CD4-positive, alpha-beta T cell treated with Interleukin-2 at 100 ng/mL for 4 hours (primary cell): ENCODE measurements around the gene ANKRD16.
"Not testable (repeated sequence)": the region's sequence is repeated elsewhere in the genome, so short reads cannot be mapped to it uniquely, and the experiment has no call there.

Source experiments
- DNase-seq: peaks from one replicate; pipeline ENCODE4 v3.0.0-alpha.2; 2020; ENCODE audit warnings: low spot score

The ANKRD16 gene

DNA sequence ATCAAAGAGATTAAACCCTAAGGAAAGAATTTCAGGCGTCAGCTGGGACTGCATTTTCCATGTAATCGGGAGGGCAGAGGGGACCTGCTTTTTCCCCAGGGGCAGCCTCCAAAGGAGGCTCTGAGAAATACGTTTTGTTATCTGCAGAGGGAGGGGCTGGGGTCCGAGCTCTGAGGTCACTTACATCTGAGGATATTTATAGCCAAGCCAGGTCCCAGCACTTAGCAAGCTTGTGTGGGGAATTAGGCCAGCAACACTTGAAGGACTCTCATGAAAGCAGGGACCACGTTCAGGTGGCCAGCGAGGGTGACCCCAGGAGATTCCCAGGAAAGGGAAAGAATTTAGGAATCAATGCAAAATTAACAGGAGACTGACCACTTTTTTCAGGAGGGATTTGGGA lies 55.9 kb downstream of the ANKRD16 start:
- no peak for DNase-seq

- no peak for DNase-seq
These were observed 56.7 kb downstream of the ANKRD16 start for GRCh38 chr10:5832946-5833345.

- no peak for DNase-seq
These were observed 58.3 kb downstream of the ANKRD16 start for GRCh38 chr10:5831446-5831782.

- no peak for DNase-seq
These were observed 58.9 kb downstream of the ANKRD16 start for GRCh38 chr10:5830629-5831445.

GRCh38 chr10:5829267-5829666 lies 60.4 kb downstream of the ANKRD16 start:
- DNase-seq = no peak

- DNase-seq = no peak
These were observed 61.0 kb downstream of the ANKRD16 start for GRCh38 chr10:5828725-5829124.

DNA sequence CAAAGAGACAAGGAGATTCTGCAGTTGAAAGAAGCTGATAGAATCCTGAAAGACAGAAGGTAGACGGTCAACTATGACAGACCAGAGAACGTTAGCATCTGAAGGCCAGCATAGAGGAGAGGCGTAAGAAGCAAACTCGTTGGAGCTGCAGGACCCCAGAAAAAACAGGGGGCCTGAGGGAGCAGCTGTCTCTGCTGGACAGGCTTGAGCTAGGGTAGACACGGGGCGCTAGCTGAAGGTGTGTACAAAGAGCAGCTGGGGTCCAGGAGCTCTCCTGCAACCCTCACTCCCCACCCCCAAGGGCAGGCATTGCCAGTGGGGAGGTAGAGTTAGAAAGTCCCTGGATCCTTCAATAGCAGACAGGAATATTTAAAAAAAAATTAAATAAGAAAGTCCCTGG lies 61.9 kb downstream of the ANKRD16 start:
- no peak for DNase-seq

DNA sequence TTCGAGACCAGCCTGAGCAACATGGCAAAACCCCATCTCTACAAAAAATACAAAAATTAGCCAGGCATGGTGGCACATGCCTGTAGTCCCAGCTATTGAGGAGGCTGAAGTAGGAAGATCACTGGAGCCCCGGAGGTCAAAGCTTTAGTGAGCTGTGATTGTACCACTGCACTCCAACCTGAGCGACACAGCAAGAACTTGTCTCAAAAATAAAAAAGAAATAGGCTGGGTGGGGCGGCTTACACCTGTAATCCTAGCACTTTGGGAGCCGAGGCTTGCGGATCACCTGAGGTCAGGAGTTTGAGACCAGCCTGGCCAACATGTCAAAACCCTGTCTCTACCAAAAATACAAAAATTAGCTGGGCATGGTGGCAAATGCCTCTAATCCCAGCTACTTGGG lies 63.2 kb downstream of the ANKRD16 start:
- DNase-seq = not testable (repeated sequence)

- no peak for DNase-seq
These were observed 70.8 kb downstream of the ANKRD16 start for GRCh38 chr10:5818894-5819293.

DNA sequence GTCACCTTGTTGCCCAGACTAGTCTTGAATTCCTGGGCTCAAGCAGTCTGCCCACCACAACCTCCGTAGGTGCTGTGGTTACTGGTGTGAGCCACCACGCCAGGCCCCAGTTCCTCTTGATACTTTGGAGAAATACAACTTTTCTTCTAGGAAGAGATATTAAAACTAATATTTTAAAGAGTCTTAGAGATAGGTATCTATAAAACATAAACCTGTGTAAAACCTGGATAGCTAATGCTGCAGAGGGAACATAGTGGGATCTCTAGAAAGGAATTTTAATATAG lies 71.7 kb downstream of the ANKRD16 start:
- DNase-seq = no peak

DNA sequence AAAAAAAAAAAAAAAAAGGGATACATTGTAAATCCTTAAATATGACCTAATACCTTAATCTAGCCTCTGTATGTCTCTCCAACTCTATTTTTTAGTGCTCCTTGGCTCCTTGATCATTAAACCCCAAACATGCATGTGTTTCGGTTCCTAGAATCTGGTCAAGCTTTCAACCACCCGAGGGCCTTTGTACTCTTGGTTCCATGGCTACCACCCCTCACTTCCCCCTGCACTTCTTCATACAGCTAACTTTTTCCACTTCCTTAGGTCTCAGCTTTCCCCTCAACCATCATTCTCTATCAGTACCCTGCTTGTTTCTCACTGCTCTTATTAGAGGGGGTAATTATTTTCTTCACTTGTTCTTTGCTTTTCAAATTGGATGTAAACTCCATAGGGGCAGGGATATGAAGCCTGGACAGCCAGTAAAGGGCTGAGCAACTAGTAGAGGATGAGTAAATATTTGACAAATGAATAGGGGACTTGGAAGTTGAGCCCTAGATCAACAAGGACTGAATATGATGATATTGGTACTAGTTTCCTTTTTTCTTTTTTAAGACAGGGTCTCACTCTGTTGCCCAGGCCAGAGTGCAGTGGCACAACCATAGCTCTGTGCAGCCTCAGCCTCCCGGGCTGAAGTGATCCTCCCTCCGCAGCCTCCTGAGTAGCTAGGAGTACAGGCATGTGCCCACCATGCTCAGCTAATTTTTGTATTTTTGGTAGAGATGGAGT lies 72.2 kb downstream of the ANKRD16 start:
- no peak for DNase-seq

DNA sequence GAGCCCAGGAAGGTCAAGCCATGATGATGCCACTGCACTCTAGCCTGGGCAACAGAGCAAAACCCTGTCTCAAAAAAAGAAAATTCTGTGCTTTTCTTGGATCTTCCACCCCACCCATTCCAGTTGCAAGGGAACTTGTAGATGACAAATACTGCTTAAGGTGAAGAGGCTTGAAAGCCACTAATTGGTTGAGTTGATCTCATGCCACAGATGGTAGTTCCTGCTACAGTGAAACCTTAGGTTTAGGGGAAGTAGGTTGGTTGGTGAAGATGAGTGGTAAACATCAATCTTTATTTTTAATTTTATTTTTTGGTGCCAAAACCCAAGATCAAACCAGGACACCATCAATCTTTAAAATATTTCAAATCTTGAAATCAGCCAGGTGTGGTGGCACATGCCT lies 73.5 kb downstream of the ANKRD16 start:
- no peak for DNase-seq

- DNase-seq = peak; percentile 21
These were observed 75.3 kb downstream of the ANKRD16 start for GRCh38 chr10:5814110-5815107.

GRCh38 chr10:5813341-5814109 lies 76.2 kb downstream of the ANKRD16 start, which contains the start of gene GDI2:
GDI2 (minus strand) TSS chr10:5813434; CDS start chr10:5813258, 176 bp downstream.
- DNase-seq = peak; percentile 96

DNA sequence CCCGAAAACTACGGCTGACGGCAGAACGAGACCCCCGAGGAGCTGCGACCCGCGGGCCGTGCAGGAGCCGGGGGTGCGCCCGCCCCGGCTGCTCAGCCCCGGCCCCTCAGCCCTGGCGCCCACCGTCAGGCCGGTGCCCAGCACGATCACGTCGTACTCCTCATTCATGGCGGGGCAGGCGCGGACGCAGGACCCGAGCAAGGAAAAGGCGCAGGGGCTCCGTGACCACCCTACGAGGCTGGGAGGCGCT lies 76.7 kb downstream of the ANKRD16 start:
- no peak for DNase-seq

- peak; percentile 23 for DNase-seq
These were observed 77.2 kb downstream of the ANKRD16 start for GRCh38 chr10:5812283-5813090.
